OCI-LY1 (cell line): ENCODE data around the gene PCNT.

Experiments
- H2AFZ ChIP-seq: fragments of 200-600 bp; sonication (generic), shearing (Covaris generic); 2 replicates; pipeline ENCODE4 v1.6.0; 2014; ENCODE audit warnings: antibody characterized with exemption, mild to moderate bottlenecking, low read length
- H3F3A ChIP-seq: fragments of 200-600 bp; sonication (generic), shearing (Covaris generic); 2 replicates; pipeline ENCODE4 v1.6.0; 2014; ENCODE audit warnings: mild to moderate bottlenecking, antibody characterized with exemption, low read length, moderate library complexity; ENCODE audit not compliant: insufficient read depth
- H3K27ac ChIP-seq: fragments of 200-600 bp; sonication (generic); 2 replicates; pipeline ENCODE4 v1.5.1; 2014; ENCODE audit warnings: low read length, mixed run types, mild to moderate bottlenecking, low read depth; ENCODE audit not compliant: poor library complexity, severe bottlenecking
- H3K27me3 ChIP-seq: fragments of 200-600 bp; sonication (generic); 2 replicates; pipeline ENCODE4 v1.6.0; 2014; ENCODE audit warnings: antibody characterized with exemption, mild to moderate bottlenecking, low read length, moderate library complexity; ENCODE audit not compliant: insufficient read depth
- H3K36me3 ChIP-seq: fragments of 200-600 bp; sonication (generic); 2 replicates; pipeline ENCODE4 v1.6.1; 2014; ENCODE audit warnings: mild to moderate bottlenecking, antibody characterized with exemption, low read length, moderate library complexity, mixed read lengths; ENCODE audit not compliant: insufficient read depth
- H3K4me1 ChIP-seq: fragments of 200-600 bp; sonication (generic); 2 replicates; pipeline ENCODE4 v1.5.1; 2014; ENCODE audit warnings: mild to moderate bottlenecking, low read length, moderate library complexity; ENCODE audit not compliant: insufficient read depth, severe bottlenecking
- H3K4me2 ChIP-seq: fragments of 200-600 bp; sonication (generic), shearing (Covaris generic); 2 replicates; pipeline ENCODE4 v1.6.1; 2014; ENCODE audit warnings: low read length
- H3K4me3 ChIP-seq: fragments of 200-600 bp; sonication (generic); 2 replicates; pipeline ENCODE4 v1.5.1; 2014; ENCODE audit warnings: low read length, low read depth, mild to moderate bottlenecking, mixed read lengths; ENCODE audit not compliant: poor library complexity, severe bottlenecking
- H3K79me2 ChIP-seq: fragments of 200-600 bp; shearing (Covaris generic); 2 replicates; pipeline ENCODE4 v1.6.1; 2016; ENCODE audit warnings: mixed run types, low read length, mixed read lengths; ENCODE audit not compliant: insufficient read depth
- H3K9ac ChIP-seq: fragments of 200-600 bp; sonication (generic), shearing (Covaris generic); 2 replicates; pipeline ENCODE4 v1.6.1; 2014; ENCODE audit warnings: mild to moderate bottlenecking, low read length, mixed read lengths
- H3K9me2 ChIP-seq: fragments of 200-600 bp; sonication (generic), shearing (Covaris generic); 2 replicates; pipeline ENCODE4 v1.6.1; 2014; ENCODE audit warnings: low read depth, mild to moderate bottlenecking, low read length, mixed read lengths
- H3K9me3 ChIP-seq: fragments of 200-600 bp; shearing (Covaris generic); 2 replicates; pipeline ENCODE4 v1.6.1; 2014; ENCODE audit warnings: low read length, mixed read lengths
- H4K20me1 ChIP-seq: fragments of 200-600 bp; sonication (generic), shearing (Covaris generic); 2 replicates; pipeline ENCODE4 v1.6.0; 2016; ENCODE audit warnings: mild to moderate bottlenecking, low read length; ENCODE audit not compliant: insufficient read depth
- CTCF ChIP-seq: fragments of 200-600 bp; sonication (generic), shearing (Covaris generic); IDR thresholded peaks from 2 replicates; pipeline ENCODE4 v1.5.1; 2017; ENCODE audit warnings: mild to moderate bottlenecking, antibody characterized with exemption, low read length, moderate library complexity, mixed read lengths
- EZH2 ChIP-seq: fragments of 200-600 bp; sonication (generic), shearing (Covaris generic); IDR thresholded peaks from 2 replicates; pipeline ENCODE4 v1.8.0; 2017; ENCODE audit warnings: borderline replicate concordance, mixed run types, mild to moderate bottlenecking, antibody characterized with exemption, low read length, moderate library complexity, mixed read lengths

The PCNT gene

GRCh38 chr21:46284077-46284644, 39.8 kb upstream of the PCNT start:
- Histone ChIP-seq H3K36me3 (peaks cover 39% of the 10 kb centered on the region), H3F3A (no peaks in the 10 kb centered on the region; the same call in 1 of the 2 replicates), H3K27ac (peak overlapping the region; percentile 47), H3K27me3 (no peaks in the 10 kb centered on the region), H3K79me2 (peaks cover 35% of the 10 kb centered on the region), H4K20me1 (no peaks in the 10 kb centered on the region), H3K4me3 (peak overlapping the region; percentile 94), H3K9me3 (no peaks in the 10 kb centered on the region), H3K4me2 (peak overlapping the region; percentile 93), H3K4me1 (peaks cover 40% of the 10 kb centered on the region), H2AFZ (no peak overlapping the region), H3K9me2 (no peaks in the 10 kb centered on the region), H3K9ac (peak overlapping the region; percentile 94)
- TF ChIP-seq EZH2 (no peak), CTCF (no peak)

- Histone ChIP-seq H3K9me3 (no peaks in the 10 kb centered on the region), H3K9ac (peak overlapping the region; percentile 94), H3K36me3 (peaks cover 33% of the 10 kb centered on the region), H3K9me2 (no peaks in the 10 kb centered on the region), H3K4me3 (peak overlapping the region; percentile 94), H3K4me2 (peak overlapping the region; percentile 93), H3K27me3 (no peaks in the 10 kb centered on the region), H3F3A (no peaks in the 10 kb centered on the region; the same call in 1 of the 2 replicates), H2AFZ (no peak overlapping the region), H4K20me1 (no peaks in the 10 kb centered on the region), H3K79me2 (peaks cover 35% of the 10 kb centered on the region), H3K27ac (peak overlapping the region; percentile 47), H3K4me1 (peaks cover 43% of the 10 kb centered on the region)
- TF ChIP-seq EZH2 (no peak), CTCF (no peak)
These were observed 39.2 kb upstream of the PCNT start for GRCh38 chr21:46284733-46285132.

GRCh38 chr21:46285206-46285661, 38.7 kb upstream of the PCNT start, which contains the start of gene MCM3AP:
TSS of gene MCM3AP (minus strand) at chr21:46285611. CDS start at chr21:46285286, 325 bp downstream.
- peak within 1 kb of the TSS; percentile 94 for H3K9ac ChIP-seq
- no peak for TF ChIP-seq EZH2

More at GRCh38 chr21:46285206-46285661, 38.7 kb upstream of the PCNT start, which contains the start of gene MCM3AP:
- Histone ChIP-seq H3K27ac (peak within 1 kb of the TSS; percentile 77), H3K27me3 (no peaks in the 10 kb centered on the region), H3K4me3 (peak within 1 kb of the TSS; percentile 94), H3K9me2 (no peaks in the 10 kb centered on the region), H3F3A (no peaks in the 10 kb centered on the region; the same call in 1 of the 2 replicates), H4K20me1 (no peaks in the 10 kb centered on the region), H3K36me3 (peaks cover 28% of the 10 kb centered on the region), H3K9me3 (no peaks in the 10 kb centered on the region), H2AFZ (no peak within 1 kb of the TSS), H3K79me2 (peaks cover 35% of the 10 kb centered on the region), H3K4me2 (peak within 1 kb of the TSS; percentile 93), H3K4me1 (peaks cover 46% of the 10 kb centered on the region)
